ENCODE measurements around the gene ARHGAP31.

GRCh38 chr3:119380697-119381096 lies 86.5 kb downstream of the ARHGAP31 start:
- TF ChIP-seq CTCF (conservative IDR thresholded peaks at IDR 0.05; ENCODE audit: low read depth in 2 of 2) (peak in 1 of 2 experiments; percentile 14; a peak in 1 of 4 replicates), EZH2 (IDR thresholded peaks at IDR 0.05; ENCODE audit: low read depth, unreplicated experiment) (no peak), ZNF114 (CRISPR knock-in tag; IDR thresholded peaks at IDR 0.05) (no peak)

Measured in GM23338 (cell line).